DOHH2 (cell line): Measurements from ENCODE around the gene DDX51.
A peak's percentile ranks its signal among the peaks of the same experiment; 100 is the strongest.

Experiments
- H3F3A ChIP-seq: fragments of 200-600 bp; sonication (generic), shearing (Covaris generic); 2 replicates; pipeline ENCODE4 v1.6.0; 2016; ENCODE audit warnings: antibody characterized with exemption, mild to moderate bottlenecking; ENCODE audit not compliant: control insufficient read depth, insufficient read depth
- H3K27ac ChIP-seq: fragments of 200-600 bp; sonication (generic); 2 replicates; pipeline ENCODE4 v1.5.1; 2014; ENCODE audit warnings: low read depth, mild to moderate bottlenecking, low read length, moderate library complexity
- H3K27me3 ChIP-seq: fragments of 200-600 bp; sonication (generic); 2 replicates; pipeline ENCODE4 v1.6.1; 2014; ENCODE audit warnings: mild to moderate bottlenecking, low read length, mixed read lengths; ENCODE audit not compliant: control insufficient read depth
- H3K36me3 ChIP-seq: fragments of 200-600 bp; sonication (generic); 2 replicates; pipeline ENCODE4 v1.6.1; 2014; ENCODE audit warnings: mild to moderate bottlenecking, low read length, moderate library complexity, mixed read lengths; ENCODE audit not compliant: control insufficient read depth
- H3K4me1 ChIP-seq: fragments of 200-600 bp; sonication (generic); 2 replicates; pipeline ENCODE4 v1.6.1; 2014; ENCODE audit warnings: mild to moderate bottlenecking, low read length, mixed read lengths; ENCODE audit not compliant: control insufficient read depth
- H3K4me2 ChIP-seq: fragments of 200-600 bp; sonication (generic); 2 replicates; pipeline ENCODE4 v1.6.0; 2014; ENCODE audit warnings: mild to moderate bottlenecking, low read length, moderate library complexity
- H3K4me3 ChIP-seq: fragments of 200-600 bp; sonication (generic); 2 replicates; pipeline ENCODE4 v1.5.1; 2014; ENCODE audit warnings: mild to moderate bottlenecking, low read length, mixed read lengths
- H3K79me2 ChIP-seq: fragments of 200-600 bp; sonication (generic); 2 replicates; pipeline ENCODE4 v1.6.1; 2014; ENCODE audit warnings: mild to moderate bottlenecking, low read length, mixed read lengths; ENCODE audit not compliant: control insufficient read depth
- H3K9me2 ChIP-seq: fragments of 200-600 bp; sonication (generic); replicated peaks from 2 replicates; pipeline ENCODE4 v1.6.1; 2014; ENCODE audit warnings: mild to moderate bottlenecking, low read length, mixed read lengths; ENCODE audit not compliant: control insufficient read depth
- H3K9me3 ChIP-seq: fragments of 200-600 bp; sonication (generic); 2 replicates; pipeline ENCODE4 v1.6.1; 2014; ENCODE audit warnings: antibody characterized with exemption, low read length, mixed read lengths; ENCODE audit not compliant: control insufficient read depth, insufficient read depth
- H4K20me1 ChIP-seq: fragments of 200-600 bp; sonication (generic); 2 replicates; pipeline ENCODE4 v1.6.0; 2014; ENCODE audit warnings: low read depth, mild to moderate bottlenecking, antibody characterized with exemption, low read length, moderate library complexity; ENCODE audit not compliant: control insufficient read depth, insufficient read depth
- EZH2phosphoT487 ChIP-seq: fragments of 200-600 bp; sonication (generic); IDR thresholded peaks from 2 replicates; pipeline ENCODE4 v1.6.1; 2017; ENCODE audit warnings: borderline replicate concordance, mild to moderate bottlenecking, antibody characterized with exemption, low read length, moderate library complexity, mixed read lengths
- TF ChIP-seq, protein P1 (sequence below): fragments of 200-600 bp; sonication (generic); IDR thresholded peaks from one replicate; pipeline ENCODE4 v1.5.1; 2014; ENCODE audit warnings: antibody characterized with exemption, mild to moderate bottlenecking, low read depth, low read length; ENCODE audit not compliant: poor library complexity, severe bottlenecking

DDX51 gene

DNA sequence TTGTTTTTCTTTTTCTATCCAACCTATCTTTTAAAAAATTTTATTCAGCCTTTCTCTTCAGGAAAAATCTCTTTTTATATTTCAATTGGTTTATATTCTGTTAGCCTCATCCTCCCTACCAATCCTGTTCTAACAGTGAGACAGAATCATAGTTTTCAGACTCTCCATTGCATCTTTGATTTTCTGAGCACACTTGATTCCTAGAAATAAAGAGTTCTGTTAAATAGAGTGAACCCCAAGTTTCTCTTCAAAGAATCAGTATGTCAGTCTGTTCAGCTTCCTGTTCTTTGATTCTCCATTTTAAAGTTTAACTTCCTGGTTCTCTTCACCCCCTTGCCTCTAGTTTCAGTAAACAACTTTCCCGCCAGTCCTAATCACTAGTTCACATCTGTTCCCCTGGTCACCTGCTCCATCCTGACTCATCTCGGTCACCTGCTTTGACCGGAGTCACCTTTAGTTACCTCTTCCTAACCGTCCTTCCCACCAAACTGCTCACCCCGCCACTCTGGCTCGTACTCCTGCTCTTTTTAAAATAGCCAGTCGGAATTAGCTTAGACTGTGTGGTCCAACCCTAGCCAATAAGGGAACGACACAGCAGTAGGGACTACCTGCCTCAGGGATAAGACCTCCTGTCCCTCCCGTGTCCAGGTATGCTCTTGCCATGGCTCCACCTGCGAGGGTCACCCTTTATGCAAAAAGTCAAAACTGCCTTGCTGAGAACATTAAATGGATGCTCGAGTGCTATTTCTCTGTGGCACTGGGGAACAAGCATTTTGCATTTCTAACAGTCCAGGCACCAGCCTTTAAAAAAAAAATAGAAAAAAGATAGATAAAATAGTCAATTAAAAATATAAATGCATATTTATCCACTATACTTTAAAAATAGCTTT is 48.4 kb downstream of the DDX51 start:
- peaks cover 29% of the 10 kb centered on the region for H3K36me3 ChIP-seq
- H3K27ac ChIP-seq: no peak overlapping the region
- no peaks in the 10 kb centered on the region for H4K20me1 ChIP-seq
- H3K27me3 ChIP-seq: no peaks in the 10 kb centered on the region
- H3K4me3 ChIP-seq: no peak overlapping the region
- H3K4me2 ChIP-seq: no peak overlapping the region
- no peaks in the 10 kb centered on the region for H3K9me2 ChIP-seq
- no peaks in the 10 kb centered on the region for H3K4me1 ChIP-seq
- peaks cover 5% of the 10 kb centered on the region; the same call in 1 of the 2 replicates for H3F3A ChIP-seq
- H3K9me3 ChIP-seq: no peaks in the 10 kb centered on the region
- H3K79me2 ChIP-seq: peaks cover 42% of the 10 kb centered on the region
- TF ChIP-seq, protein P1, sequence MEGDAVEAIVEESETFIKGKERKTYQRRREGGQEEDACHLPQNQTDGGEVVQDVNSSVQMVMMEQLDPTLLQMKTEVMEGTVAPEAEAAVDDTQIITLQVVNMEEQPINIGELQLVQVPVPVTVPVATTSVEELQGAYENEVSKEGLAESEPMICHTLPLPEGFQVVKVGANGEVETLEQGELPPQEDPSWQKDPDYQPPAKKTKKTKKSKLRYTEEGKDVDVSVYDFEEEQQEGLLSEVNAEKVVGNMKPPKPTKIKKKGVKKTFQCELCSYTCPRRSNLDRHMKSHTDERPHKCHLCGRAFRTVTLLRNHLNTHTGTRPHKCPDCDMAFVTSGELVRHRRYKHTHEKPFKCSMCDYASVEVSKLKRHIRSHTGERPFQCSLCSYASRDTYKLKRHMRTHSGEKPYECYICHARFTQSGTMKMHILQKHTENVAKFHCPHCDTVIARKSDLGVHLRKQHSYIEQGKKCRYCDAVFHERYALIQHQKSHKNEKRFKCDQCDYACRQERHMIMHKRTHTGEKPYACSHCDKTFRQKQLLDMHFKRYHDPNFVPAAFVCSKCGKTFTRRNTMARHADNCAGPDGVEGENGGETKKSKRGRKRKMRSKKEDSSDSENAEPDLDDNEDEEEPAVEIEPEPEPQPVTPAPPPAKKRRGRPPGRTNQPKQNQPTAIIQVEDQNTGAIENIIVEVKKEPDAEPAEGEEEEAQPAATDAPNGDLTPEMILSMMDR: no peak
- TF ChIP-seq EZH2phosphoT487: no peak

DNA sequence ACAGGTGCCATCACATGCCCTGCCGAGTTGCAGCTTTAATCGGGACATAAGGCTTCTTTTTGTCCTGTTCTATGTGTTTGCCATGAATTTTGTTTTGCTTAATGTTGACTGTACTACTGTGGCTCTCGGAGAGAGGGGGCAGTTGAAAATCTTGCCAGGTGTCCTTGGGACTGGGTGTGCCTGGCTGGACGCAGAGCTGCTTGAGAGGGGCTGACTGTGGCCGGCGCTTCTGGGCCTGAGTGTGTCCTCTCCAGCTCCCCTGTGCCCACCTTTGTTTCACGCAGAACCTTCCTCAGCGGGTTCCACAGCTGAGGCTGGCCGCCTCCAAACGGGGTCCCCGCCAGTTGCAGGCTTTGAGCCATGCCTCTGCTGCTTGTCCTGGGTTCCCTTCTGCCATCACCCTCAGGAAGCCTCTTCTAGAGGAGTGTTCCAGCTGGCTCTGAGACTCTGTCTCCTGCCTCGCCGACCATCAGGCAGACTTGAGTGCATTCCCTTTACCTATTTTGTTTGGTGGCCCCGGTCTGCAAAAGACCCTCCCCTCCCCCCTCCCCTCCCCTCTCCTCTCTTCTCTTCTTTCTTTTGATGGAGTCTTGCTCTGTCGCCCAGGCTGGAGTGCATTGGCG is 49.7 kb downstream of the DDX51 start:
- no peak overlapping the region for H3K4me2 ChIP-seq
- TF ChIP-seq EZH2phosphoT487: no peak
- TF ChIP-seq, protein P1: no peak
- H3K79me2 ChIP-seq: peaks cover 46% of the 10 kb centered on the region
- H3K9me2 ChIP-seq: no peaks in the 10 kb centered on the region
- no peak overlapping the region for H3K27ac ChIP-seq
- H3K36me3 ChIP-seq: peaks cover 34% of the 10 kb centered on the region
- no peaks in the 10 kb centered on the region for H3K27me3 ChIP-seq
- H3K4me1 ChIP-seq: peaks cover 9% of the 10 kb centered on the region
- no peak overlapping the region for H3K4me3 ChIP-seq
- no peaks in the 10 kb centered on the region for H3K9me3 ChIP-seq
- no peaks in the 10 kb centered on the region for H4K20me1 ChIP-seq
- peaks cover 5% of the 10 kb centered on the region; the same call in 1 of the 2 replicates for H3F3A ChIP-seq

DNA sequence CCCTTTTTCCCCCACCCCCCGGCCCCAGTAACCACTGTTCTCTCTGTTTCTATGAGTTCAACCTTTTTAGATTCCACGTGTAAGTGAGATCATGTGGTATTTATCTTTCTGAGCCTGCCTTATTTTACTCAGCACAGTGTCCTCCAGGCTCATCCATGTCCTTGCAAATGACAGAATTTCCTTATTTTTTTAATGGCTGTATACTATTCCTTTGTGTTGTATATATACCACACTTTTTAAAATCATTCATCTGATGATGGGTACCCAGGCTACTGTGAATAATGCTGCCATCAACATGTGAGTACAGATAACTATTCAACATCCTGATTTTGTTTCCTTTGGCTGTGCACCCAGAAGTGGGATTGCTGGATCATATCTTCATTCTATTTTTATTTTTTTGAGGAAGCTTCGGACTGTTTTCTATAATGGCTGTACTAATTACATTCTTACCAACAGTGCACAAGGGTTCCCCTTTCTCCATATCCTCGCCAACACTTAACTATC is 54.7 kb downstream of the DDX51 start:
- Histone ChIP-seq H3K27ac (peak overlapping the region; percentile 24), H3F3A (peaks cover 7% of the 10 kb centered on the region; the same call in 1 of the 2 replicates), H3K36me3 (peaks cover 46% of the 10 kb centered on the region), H3K4me2 (peak overlapping the region; percentile 39), H3K27me3 (no peaks in the 10 kb centered on the region), H3K4me3 (peak overlapping the region; percentile 26), H3K9me2 (no peaks in the 10 kb centered on the region), H4K20me1 (no peaks in the 10 kb centered on the region), H3K9me3 (no peaks in the 10 kb centered on the region), H3K4me1 (peaks cover 30% of the 10 kb centered on the region), H3K79me2 (peaks cover 66% of the 10 kb centered on the region)
- TF ChIP-seq, protein P1: no peak
- TF ChIP-seq EZH2phosphoT487: no peak
